HG03280 (cell line): ENCODE results near the gene MAGI1.

Experiments used
- ATAC-seq: cut with Tn5 transposase; IDR thresholded peaks from one replicate; pipeline ENCODE4 v1.9.1; 2021; ENCODE audit warnings: mild to moderate bottlenecking, moderate library complexity; ENCODE audit not compliant: unreplicated experiment

MAGI1 gene

GRCh38 chr3:65658401-65658800 is 380.3 kb downstream of the MAGI1 start:
- ATAC-seq = no peak

GRCh38 chr3:65655061-65655460 is 383.7 kb downstream of the MAGI1 start:
- ATAC-seq = no peak

- ATAC-seq = no peak
Observed at GRCh38 chr3:65653731-65654130, 385.0 kb downstream of the MAGI1 start.

- ATAC-seq = no peak
Observed at GRCh38 chr3:65650247-65650646, 388.5 kb downstream of the MAGI1 start.

- no peak for ATAC-seq
Observed at GRCh38 chr3:65647369-65647768, 391.3 kb downstream of the MAGI1 start.

GRCh38 chr3:65642883-65643282 is 395.8 kb downstream of the MAGI1 start:
- ATAC-seq = no peak

- no peak for ATAC-seq
Observed at GRCh38 chr3:65641777-65642176, 396.9 kb downstream of the MAGI1 start.

- ATAC-seq = no peak
Observed at GRCh38 chr3:65641045-65641444, 397.7 kb downstream of the MAGI1 start.

GRCh38 chr3:65639444-65639843 is 399.3 kb downstream of the MAGI1 start:
- ATAC-seq = no peak

- no peak for ATAC-seq
Observed at GRCh38 chr3:65638301-65638700, 400.4 kb downstream of the MAGI1 start.

GRCh38 chr3:65636326-65636725 is 402.4 kb downstream of the MAGI1 start:
- no peak for ATAC-seq

GRCh38 chr3:65635657-65636056 is 403.1 kb downstream of the MAGI1 start:
- no peak for ATAC-seq

GRCh38 chr3:65633018-65633638 is 405.6 kb downstream of the MAGI1 start:
- ATAC-seq = no peak

GRCh38 chr3:65632414-65632813 is 406.3 kb downstream of the MAGI1 start:
- no peak for ATAC-seq

GRCh38 chr3:65628978-65629377 is 409.7 kb downstream of the MAGI1 start:
- no peak for ATAC-seq

- no peak for ATAC-seq
Observed at GRCh38 chr3:65627062-65627461, 411.7 kb downstream of the MAGI1 start.

GRCh38 chr3:65625305-65625704 is 413.4 kb downstream of the MAGI1 start:
- no peak for ATAC-seq

- ATAC-seq = no peak
Observed at GRCh38 chr3:65623362-65623761, 415.4 kb downstream of the MAGI1 start.

- no peak for ATAC-seq
Observed at GRCh38 chr3:65619888-65620287, 418.8 kb downstream of the MAGI1 start.

- no peak for ATAC-seq
Observed at GRCh38 chr3:65619451-65619881, 419.3 kb downstream of the MAGI1 start.

- ATAC-seq = no peak
Observed at GRCh38 chr3:65618599-65618998, 420.1 kb downstream of the MAGI1 start.

- no peak for ATAC-seq
Observed at GRCh38 chr3:65617787-65618186, 420.9 kb downstream of the MAGI1 start.

GRCh38 chr3:65617209-65617608 is 421.5 kb downstream of the MAGI1 start:
- no peak for ATAC-seq
